ENCODE data around the gene SLC30A5.
"Not testable (repeated sequence)": the region's sequence is repeated elsewhere in the genome, so short reads cannot be mapped to it uniquely, and the experiment has no call there.

Gene SLC30A5

GRCh38 chr5:69105996-69106906 is 12.4 kb downstream of the SLC30A5 start:
- DNase-seq: no peak

GRCh38 chr5:69108367-69108766 is 14.6 kb downstream of the SLC30A5 start:
- DNase-seq: not testable (repeated sequence)

- DNase-seq: no peak
Measured at GRCh38 chr5:69113851-69114250, 20.0 kb downstream of the SLC30A5 start.

GRCh38 chr5:69115526-69115925 is 21.7 kb downstream of the SLC30A5 start:
- no peak for DNase-seq

- no peak for DNase-seq
Measured at GRCh38 chr5:69129413-69129812, 35.6 kb downstream of the SLC30A5 start.

- DNase-seq: no peak
Measured at GRCh38 chr5:69130241-69130640, 36.4 kb downstream of the SLC30A5 start.

- DNase-seq: no peak
Measured at GRCh38 chr5:69131304-69131703, 37.5 kb downstream of the SLC30A5 start.

- DNase-seq: no peak
Measured at GRCh38 chr5:69134126-69134525, 40.3 kb downstream of the SLC30A5 start.

- DNase-seq: no peak
Measured at GRCh38 chr5:69136293-69136692, 42.5 kb downstream of the SLC30A5 start.

GRCh38 chr5:69137208-69137607 is 43.4 kb downstream of the SLC30A5 start:
- not testable (repeated sequence) for DNase-seq

GRCh38 chr5:69137807-69138206 is 44.0 kb downstream of the SLC30A5 start:
- no peak for DNase-seq

GRCh38 chr5:69138766-69139165 is 45.0 kb downstream of the SLC30A5 start:
- no peak for DNase-seq

- not testable (repeated sequence) for DNase-seq
Measured at GRCh38 chr5:69140239-69140638, 46.4 kb downstream of the SLC30A5 start.

- no peak for DNase-seq
Measured at GRCh38 chr5:69140827-69141226, 47.0 kb downstream of the SLC30A5 start.

- DNase-seq: not testable (repeated sequence)
Measured at GRCh38 chr5:69148576-69148975, 54.8 kb downstream of the SLC30A5 start.

GRCh38 chr5:69148981-69149675 is 55.3 kb downstream of the SLC30A5 start:
- no peak for DNase-seq

- DNase-seq: no peak
Measured at GRCh38 chr5:69149676-69150010, 55.8 kb downstream of the SLC30A5 start.

GRCh38 chr5:69152731-69153130 is 58.9 kb downstream of the SLC30A5 start:
- no peak for DNase-seq

GRCh38 chr5:69156456-69156855 is 62.6 kb downstream of the SLC30A5 start:
- no peak for DNase-seq

- no peak for DNase-seq
Measured at GRCh38 chr5:69158039-69158438, 64.2 kb downstream of the SLC30A5 start.

- DNase-seq: no peak
Measured at GRCh38 chr5:69160651-69161050, 66.8 kb downstream of the SLC30A5 start.

GRCh38 chr5:69166686-69167492 is 73.1 kb downstream of the SLC30A5 start, which contains the start of gene CCNB1:
Gene CCNB1 (plus strand): TSS chr5:69167150. CDS start chr5:69167263, 113 bp downstream.
- DNase-seq: peak; percentile 94 to 98

GRCh38 chr5:69167493-69167855 is 73.7 kb downstream of the SLC30A5 start:
- peak in 1 of 2 experiments; percentile 14 for DNase-seq

Data from NCI-H446 (cell line).